Upper lobe of left lung (tissue), 4 donors: ENCODE results near the gene FAM89A.

Experiments used
- POLR2AphosphoS5 ChIP-seq, 2 donors: sonication (generic); formaldehyde crosslinking; IDR thresholded peaks; one replicate each; pipeline ENCODE4 v1.5.1; 2017; ENCODE audit warnings: antibody characterized with exemption in 2 of 2
- TF ChIP-seq, protein P1 (sequence below), 6 experiments: fragments of 450-650 bp in 4 of 6; fragments of 200-600 bp in 2 of 6; sonication (generic) in 2 of 6; IDR thresholded peaks; one replicate each; pipeline ENCODE4 v1.5.1; 2016 to 2019; ENCODE audit warnings: antibody characterized with exemption in 6 of 6

DNA sequence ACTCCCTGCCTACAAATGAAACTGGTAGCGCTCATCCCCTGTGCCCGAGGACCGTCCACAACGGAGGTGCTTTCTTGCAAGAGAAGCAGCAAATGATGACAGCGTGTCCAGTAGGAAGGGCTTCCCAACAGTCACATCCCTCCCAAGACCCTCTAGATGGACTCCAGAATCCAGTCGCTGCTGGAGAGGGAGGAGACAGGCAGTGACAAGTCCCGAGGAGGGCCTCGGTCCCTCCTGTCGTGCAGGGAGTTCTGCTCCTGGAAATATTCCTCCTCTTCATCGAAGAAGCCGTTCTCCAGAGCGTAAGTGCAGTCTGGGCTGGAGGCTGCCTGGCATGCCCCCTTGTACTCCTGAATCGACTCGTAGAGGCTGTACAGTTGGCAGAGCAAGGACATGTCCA lies 20.3 kb downstream of the FAM89A start:
- no peak for TF ChIP-seq POLR2AphosphoS5 (IDR thresholded peaks at IDR 0.05)
- TF ChIP-seq, protein P1, sequence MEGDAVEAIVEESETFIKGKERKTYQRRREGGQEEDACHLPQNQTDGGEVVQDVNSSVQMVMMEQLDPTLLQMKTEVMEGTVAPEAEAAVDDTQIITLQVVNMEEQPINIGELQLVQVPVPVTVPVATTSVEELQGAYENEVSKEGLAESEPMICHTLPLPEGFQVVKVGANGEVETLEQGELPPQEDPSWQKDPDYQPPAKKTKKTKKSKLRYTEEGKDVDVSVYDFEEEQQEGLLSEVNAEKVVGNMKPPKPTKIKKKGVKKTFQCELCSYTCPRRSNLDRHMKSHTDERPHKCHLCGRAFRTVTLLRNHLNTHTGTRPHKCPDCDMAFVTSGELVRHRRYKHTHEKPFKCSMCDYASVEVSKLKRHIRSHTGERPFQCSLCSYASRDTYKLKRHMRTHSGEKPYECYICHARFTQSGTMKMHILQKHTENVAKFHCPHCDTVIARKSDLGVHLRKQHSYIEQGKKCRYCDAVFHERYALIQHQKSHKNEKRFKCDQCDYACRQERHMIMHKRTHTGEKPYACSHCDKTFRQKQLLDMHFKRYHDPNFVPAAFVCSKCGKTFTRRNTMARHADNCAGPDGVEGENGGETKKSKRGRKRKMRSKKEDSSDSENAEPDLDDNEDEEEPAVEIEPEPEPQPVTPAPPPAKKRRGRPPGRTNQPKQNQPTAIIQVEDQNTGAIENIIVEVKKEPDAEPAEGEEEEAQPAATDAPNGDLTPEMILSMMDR (IDR thresholded peaks at IDR 0.05) = no peak
